Activated T-cell treated with anti-CD3 and anti-CD28 coated beads, Interleukin-2, amount 50 U/mL, for 24 hours (primary cell): ENCODE data around the gene CTR9.

Source experiments
- DNase-seq: peaks from one replicate; pipeline ENCODE4 v3.0.0-alpha.2; 2020
- H3K27ac Mint-ChIP-seq: 2 replicates; pipeline ENCODE4 v1.8.0; 2020; ENCODE audit warnings: mild to moderate bottlenecking, mixed read lengths
- H3K27me3 Mint-ChIP-seq: 2 replicates; pipeline ENCODE4 v1.8.0; 2020; ENCODE audit warnings: mixed read lengths
- H3K36me3 Mint-ChIP-seq: 2 replicates; pipeline ENCODE4 v1.8.0; 2020; ENCODE audit warnings: low read depth, mixed read lengths
- H3K4me1 Mint-ChIP-seq: 2 replicates; pipeline ENCODE4 v1.8.0; 2020; ENCODE audit warnings: low read depth, mixed read lengths
- H3K4me3 Mint-ChIP-seq: 2 replicates; pipeline ENCODE4 v1.8.0; 2020; ENCODE audit warnings: mild to moderate bottlenecking, moderate library complexity, mixed read lengths
- H3K9me3 Mint-ChIP-seq: 2 replicates; pipeline ENCODE4 v1.8.0; 2020; ENCODE audit warnings: mixed read lengths

The CTR9 gene

DNA sequence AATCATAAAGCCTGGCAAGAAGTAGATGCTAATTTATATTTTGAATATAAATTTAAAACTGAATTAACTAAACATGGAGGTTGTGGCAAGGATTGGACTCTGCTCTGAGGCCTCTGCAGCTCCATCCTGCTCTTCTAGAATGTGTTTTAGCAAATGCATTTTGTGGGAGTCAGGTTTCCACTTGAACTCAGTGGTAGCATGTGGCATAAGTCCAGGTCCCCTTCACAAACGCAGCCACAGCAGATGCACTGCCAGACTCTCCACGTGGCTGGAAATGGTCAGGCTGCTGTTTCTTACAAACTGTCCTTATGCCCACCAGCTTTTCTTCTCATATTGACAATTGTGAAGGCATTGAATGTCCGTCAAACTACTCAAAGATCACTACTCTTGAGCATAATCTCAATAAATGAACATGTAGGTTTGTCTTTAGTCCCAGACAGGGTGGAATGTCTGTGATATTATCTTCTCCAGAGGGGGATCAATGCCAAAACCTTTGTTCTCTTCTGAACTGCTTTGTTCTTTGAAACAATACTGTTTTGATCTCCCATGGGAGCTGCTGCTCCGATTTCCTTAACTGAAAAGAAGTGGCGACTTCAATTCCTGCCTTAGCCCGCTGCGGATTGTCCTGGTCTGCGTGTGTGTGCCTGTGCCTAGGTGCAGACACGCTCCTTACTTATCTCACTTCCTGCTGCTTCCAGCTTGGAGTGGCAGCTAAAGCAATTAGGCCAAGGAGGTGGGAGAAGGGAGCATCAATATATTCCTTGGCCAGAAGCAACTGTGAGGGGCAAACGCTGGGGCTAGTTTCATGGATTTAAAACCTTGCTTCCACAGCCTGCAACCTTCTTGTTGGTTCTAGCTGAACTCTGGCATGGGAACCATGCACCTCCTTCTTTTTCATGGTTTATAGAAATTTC lies 33.4 kb downstream of the CTR9 start:
- no peak overlapping the region for H3K4me3 Mint-ChIP-seq
- H3K27me3 Mint-ChIP-seq: no peaks in the 10 kb centered on the region
- DNase-seq: no peak
- peaks cover 12% of the 10 kb centered on the region for H3K36me3 Mint-ChIP-seq
- no peak overlapping the region for H3K27ac Mint-ChIP-seq
- no peaks in the 10 kb centered on the region for H3K9me3 Mint-ChIP-seq
- no peaks in the 10 kb centered on the region for H3K4me1 Mint-ChIP-seq

DNA sequence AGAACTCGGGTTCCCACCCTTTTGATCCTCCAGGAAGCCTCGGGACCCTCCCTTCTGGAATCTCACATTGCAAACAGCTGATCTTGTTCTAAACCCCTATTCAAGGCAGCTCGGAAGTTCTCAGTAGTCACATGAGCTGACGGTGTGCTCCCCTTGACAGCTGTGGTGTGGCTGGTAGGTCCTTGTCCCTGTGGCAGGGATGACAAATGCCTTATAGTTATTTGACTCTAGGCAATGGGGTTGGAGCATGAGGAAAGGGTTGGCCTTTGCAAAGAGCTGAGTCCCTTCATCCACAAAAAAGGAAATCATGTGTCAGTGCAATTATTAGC lies 34.1 kb downstream of the CTR9 start:
- no peaks in the 10 kb centered on the region for H3K9me3 Mint-ChIP-seq
- peaks cover 5% of the 10 kb centered on the region for H3K36me3 Mint-ChIP-seq
- no peak overlapping the region for H3K27ac Mint-ChIP-seq
- H3K4me1 Mint-ChIP-seq: no peaks in the 10 kb centered on the region
- H3K27me3 Mint-ChIP-seq: no peaks in the 10 kb centered on the region
- no peak overlapping the region for H3K4me3 Mint-ChIP-seq
- no peak for DNase-seq

DNA sequence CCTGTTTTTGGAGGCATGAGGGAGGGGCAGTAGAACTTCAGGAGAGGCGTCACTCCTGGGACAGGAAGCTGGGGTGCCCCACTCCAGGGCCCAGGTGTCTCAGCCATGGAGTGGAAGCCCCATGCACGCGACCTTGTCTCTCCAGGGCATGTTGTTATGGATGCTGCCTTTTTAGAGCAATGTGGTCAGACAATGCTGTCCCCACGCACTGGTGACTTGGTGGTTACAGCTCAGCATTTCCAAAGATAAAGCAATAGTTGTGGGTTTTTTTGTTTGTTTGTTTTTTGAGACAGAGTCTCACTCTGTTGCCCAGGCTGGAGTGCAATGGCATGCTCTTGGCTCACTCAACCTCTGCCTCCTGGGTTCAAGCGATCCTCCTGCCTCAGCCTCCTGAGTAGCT lies 35.4 kb downstream of the CTR9 start:
- Mint-ChIP-seq H3K4me1 (no peaks in the 10 kb centered on the region), H3K4me3 (no peak overlapping the region), H3K27ac (no peak overlapping the region), H3K27me3 (no peaks in the 10 kb centered on the region), H3K9me3 (no peaks in the 10 kb centered on the region), H3K36me3 (no peaks in the 10 kb centered on the region)
- no peak for DNase-seq

DNA sequence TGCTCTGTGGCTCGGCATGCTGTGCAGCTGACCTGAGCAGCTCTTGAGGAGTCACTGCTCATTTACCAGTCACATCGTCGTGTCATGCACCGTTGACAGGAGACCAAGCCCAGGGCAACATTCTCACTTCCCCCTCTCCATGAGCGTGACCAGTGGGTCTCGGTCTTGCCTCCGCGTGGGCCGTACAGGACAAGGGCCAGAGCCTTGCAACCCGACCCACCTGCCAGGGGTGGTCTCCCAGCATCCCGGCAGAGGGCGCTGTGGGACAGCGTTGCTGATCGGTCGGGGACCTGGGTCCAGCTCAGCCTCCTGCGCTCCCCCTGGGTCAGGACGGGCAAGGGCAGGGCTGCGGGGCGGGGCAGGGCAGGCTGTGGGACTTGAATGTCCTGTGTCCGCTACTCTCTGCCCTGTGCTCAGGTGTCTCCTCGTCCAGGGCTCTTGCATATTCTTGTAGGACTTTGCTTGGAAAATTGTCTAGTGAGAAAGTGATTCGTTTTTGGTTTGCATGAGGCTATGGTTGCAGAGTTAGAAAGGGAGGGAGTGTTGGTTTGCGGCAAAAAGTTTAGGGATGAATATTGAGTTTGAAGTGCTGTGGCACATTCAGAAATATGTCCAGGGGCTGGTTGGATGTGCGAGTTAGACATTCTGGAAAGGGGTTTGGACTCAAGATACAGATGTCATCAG lies 41.5 kb downstream of the CTR9 start:
- peaks cover 10% of the 10 kb centered on the region for H3K27me3 Mint-ChIP-seq
- DNase-seq: peak; percentile 90
- no peaks in the 10 kb centered on the region for H3K9me3 Mint-ChIP-seq
- H3K36me3 Mint-ChIP-seq: peaks cover 22% of the 10 kb centered on the region
- H3K4me1 Mint-ChIP-seq: peaks cover 24% of the 10 kb centered on the region
- H3K27ac Mint-ChIP-seq: peak overlapping the region; percentile 45
- peak overlapping the region; percentile 2 for H3K4me3 Mint-ChIP-seq

DNA sequence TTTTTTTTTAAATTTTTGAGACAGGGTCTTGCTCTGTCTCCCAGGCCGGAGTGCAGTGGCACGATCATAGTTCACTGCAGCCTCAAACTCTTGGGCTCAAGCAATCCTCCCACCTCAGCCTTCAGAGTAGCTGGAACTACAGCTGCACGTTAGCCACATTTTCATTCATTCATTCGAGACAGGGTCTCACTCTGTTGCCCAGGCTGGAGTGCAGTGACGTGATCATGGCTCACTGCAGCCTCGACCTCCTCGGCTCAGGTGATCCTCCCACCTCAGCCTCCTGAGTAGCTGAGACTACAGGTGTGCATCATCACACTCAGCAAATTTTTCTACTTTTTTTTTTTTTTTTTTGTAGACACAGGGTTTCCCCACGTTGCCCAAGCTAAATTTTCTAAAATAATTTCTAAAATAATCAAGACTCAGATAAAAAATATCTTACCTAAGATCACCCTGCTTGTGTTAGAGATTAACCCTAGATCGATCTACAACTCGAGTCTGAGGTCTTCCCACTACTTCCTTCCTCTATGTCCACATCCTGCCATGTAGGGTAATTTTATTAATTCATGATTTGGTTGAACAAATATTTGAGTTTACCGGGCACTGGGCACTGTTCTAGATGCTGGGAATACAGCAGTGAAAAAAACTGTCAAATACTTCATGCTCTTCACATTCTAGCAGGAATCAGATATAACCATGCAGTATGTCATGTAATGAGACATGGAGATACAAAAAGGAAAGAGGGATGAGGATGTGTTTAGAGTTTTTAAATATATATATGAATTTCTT lies 42.6 kb downstream of the CTR9 start:
- Mint-ChIP-seq H3K4me1 (peaks cover 29% of the 10 kb centered on the region), H3K27ac (no peak overlapping the region), H3K4me3 (no peak overlapping the region)

DNA sequence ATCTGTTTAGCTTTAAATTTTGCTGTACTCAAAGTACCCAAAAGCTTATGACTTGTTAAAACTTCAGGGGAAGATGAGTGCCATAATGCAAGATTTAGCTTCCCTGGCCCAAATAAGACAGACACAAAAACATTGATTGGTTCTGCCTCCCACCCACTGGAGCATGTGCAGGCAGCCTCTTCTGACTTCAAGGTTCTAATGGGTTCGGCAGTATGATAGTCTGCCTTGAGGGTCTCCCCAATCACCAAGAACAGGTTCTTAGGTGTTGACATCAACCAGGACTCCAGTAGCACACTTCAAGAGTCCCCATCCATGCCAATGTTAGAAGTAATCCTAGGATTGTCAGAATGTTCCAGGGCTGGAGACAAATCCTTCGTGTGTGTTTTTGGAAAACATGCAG lies 45.1 kb downstream of the CTR9 start:
- H3K4me1 Mint-ChIP-seq: peaks cover 55% of the 10 kb centered on the region
- H3K27me3 Mint-ChIP-seq: peaks cover 10% of the 10 kb centered on the region
- no peaks in the 10 kb centered on the region for H3K9me3 Mint-ChIP-seq
- H3K27ac Mint-ChIP-seq: peak overlapping the region; percentile 60
- no peak for DNase-seq
- no peak overlapping the region for H3K4me3 Mint-ChIP-seq
- H3K36me3 Mint-ChIP-seq: peaks cover 59% of the 10 kb centered on the region

More for the DNA sequence above, 42.6 kb downstream of the CTR9 start:
- H3K27me3 Mint-ChIP-seq: peaks cover 10% of the 10 kb centered on the region
- no peak for DNase-seq
- no peaks in the 10 kb centered on the region for H3K9me3 Mint-ChIP-seq
- peaks cover 33% of the 10 kb centered on the region for H3K36me3 Mint-ChIP-seq

DNA sequence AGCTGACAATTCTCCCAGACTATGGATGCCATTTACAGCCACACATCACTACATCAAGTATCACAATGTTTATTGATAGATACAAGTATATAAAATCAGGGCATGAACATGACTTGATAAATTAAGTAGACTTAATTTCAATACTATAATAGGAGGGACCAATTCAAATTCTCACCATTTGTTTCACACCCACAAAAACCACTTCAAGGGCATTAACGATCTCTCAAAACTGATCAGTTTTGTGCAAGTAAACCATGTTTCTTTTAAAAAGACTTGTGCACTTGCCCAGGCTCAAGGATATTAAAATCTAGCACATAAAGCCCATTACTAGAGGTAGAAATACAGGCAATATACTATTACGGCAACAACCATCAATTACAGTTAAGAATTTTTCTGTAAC lies 46.0 kb downstream of the CTR9 start:
- Mint-ChIP-seq H3K27ac (no peak overlapping the region), H3K9me3 (no peaks in the 10 kb centered on the region), H3K27me3 (peaks cover 6% of the 10 kb centered on the region), H3K4me1 (peaks cover 63% of the 10 kb centered on the region), H3K4me3 (no peak overlapping the region), H3K36me3 (peaks cover 67% of the 10 kb centered on the region)
- no peak for DNase-seq

DNA sequence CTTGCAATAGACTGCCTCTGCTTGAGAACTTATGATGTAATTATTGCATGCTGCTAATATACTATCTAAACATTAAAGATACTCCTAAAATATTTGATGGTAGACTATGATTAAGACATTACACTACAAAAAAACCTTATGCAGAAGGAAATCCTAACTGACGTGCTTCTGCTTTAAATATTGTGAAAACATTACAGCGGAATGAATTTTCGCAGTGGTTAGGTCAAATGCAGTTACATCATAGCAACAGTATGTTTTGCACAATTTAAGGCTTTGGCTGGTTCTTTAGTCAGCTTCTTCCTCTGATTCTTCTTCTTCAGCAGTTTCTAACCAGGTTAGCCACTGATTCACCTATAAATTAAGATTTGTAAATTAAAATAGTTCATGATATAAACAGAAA lies 46.5 kb downstream of the CTR9 start:
- Mint-ChIP-seq H3K4me3 (no peak overlapping the region), H3K4me1 (peaks cover 65% of the 10 kb centered on the region), H3K9me3 (no peaks in the 10 kb centered on the region), H3K27ac (no peak overlapping the region), H3K36me3 (peaks cover 72% of the 10 kb centered on the region), H3K27me3 (peaks cover 5% of the 10 kb centered on the region)
- DNase-seq: no peak

DNA sequence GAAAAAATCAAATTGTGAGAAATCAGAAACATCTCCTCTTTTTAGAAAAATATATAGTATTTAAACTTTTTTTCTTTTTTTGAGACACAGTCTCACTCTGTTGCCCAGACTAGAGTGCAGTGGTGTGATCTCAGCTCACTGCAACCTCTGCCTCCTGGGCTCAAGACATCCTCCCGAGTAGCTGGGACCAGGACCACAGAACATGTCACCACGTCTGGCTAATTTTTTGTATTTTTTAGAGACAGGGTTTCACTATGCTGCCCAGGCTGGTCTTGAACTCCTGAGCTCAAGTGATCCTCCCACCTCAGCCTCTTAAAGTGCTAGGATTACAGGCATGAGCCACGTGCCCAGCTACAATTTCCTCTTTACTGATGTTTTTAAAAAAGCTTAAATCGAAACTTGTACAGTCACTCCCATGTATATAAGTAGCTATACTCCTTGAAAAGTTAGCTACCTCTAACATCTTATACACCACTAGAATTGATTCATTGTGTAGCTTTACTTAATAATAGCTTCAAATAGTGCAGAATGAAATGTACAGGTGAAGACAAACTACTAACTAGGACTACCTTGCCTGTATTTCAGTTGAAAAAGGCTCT lies 47.4 kb downstream of the CTR9 start:
- Mint-ChIP-seq H3K27ac (peak overlapping the region; percentile 86), H3K9me3 (no peaks in the 10 kb centered on the region), H3K36me3 (peaks cover 81% of the 10 kb centered on the region), H3K4me1 (peaks cover 67% of the 10 kb centered on the region), H3K27me3 (no peaks in the 10 kb centered on the region), H3K4me3 (no peak overlapping the region)
- no peak for DNase-seq

DNA sequence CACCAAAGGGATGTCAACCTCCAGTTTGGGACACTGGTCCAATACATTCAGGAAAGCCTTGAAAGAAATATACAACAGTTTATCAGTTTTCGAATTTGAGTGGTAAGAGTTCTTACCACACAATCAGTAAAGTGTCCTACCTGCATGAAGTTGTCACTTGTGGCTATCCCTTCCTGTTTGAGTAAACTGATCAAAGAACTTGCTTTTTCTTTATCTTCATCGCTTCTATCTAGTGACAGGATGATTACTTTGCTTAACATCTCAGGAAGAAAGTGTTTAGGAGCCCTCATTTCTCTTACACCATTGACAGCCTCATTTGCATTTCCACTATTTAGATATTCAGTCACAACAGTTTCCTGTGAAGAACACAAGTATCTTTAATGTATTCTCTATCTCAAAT lies 49.2 kb downstream of the CTR9 start:
- H3K27ac Mint-ChIP-seq: peak overlapping the region; percentile 86
- no peaks in the 10 kb centered on the region for H3K9me3 Mint-ChIP-seq
- peaks cover 100% of the 10 kb centered on the region for H3K36me3 Mint-ChIP-seq
- H3K4me3 Mint-ChIP-seq: no peak overlapping the region
- peaks cover 78% of the 10 kb centered on the region for H3K4me1 Mint-ChIP-seq
- no peaks in the 10 kb centered on the region for H3K27me3 Mint-ChIP-seq
- no peak for DNase-seq

DNA sequence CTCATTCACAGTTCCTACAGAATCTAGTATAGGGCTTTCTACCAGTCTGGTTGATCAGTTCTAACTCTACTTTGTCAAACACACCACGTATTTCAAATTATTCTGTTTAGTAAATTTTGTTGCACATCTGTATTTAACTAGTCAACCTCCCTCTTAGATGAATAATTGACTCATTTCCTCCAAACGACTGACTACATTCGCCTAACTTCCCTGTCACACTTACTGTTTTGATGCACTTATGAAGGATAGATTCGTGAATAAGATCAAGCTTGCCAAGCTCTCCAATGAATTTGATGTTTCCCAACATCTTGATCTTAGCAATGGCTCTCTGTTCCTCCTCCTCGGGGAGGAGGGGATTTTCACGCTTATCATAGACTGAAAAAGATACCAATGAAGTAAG lies 52.6 kb downstream of the CTR9 start:
- Mint-ChIP-seq H3K27ac (peak overlapping the region; percentile 98), H3K27me3 (no peaks in the 10 kb centered on the region), H3K4me3 (peak overlapping the region; percentile 9), H3K9me3 (no peaks in the 10 kb centered on the region), H3K36me3 (peaks cover 99% of the 10 kb centered on the region), H3K4me1 (peaks cover 83% of the 10 kb centered on the region)
- DNase-seq: no peak

DNA sequence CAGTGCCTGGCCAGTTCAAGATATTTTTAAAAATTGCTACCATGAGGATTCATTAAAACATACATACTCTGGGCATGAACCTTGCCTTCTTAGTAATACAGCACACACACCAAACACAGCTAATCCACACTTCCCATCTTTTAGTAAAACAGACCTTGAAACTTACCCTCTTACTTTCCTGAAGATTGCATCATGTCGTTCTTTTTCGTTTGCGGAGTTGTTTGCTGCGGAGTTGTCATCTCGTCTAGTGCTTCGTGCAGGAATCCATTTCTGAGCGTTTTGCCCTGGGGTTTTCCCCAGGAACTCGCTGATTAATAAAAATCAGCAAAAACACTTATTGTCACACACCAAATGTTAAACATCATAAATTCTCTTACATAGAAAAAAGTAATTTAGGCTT lies 54.7 kb downstream of the CTR9 start:
- Mint-ChIP-seq H3K27me3 (no peaks in the 10 kb centered on the region), H3K9me3 (no peaks in the 10 kb centered on the region), H3K4me3 (peak overlapping the region; percentile 94), H3K4me1 (peaks cover 75% of the 10 kb centered on the region), H3K27ac (peak overlapping the region; percentile 98), H3K36me3 (peaks cover 85% of the 10 kb centered on the region)
- DNase-seq: no peak

DNA sequence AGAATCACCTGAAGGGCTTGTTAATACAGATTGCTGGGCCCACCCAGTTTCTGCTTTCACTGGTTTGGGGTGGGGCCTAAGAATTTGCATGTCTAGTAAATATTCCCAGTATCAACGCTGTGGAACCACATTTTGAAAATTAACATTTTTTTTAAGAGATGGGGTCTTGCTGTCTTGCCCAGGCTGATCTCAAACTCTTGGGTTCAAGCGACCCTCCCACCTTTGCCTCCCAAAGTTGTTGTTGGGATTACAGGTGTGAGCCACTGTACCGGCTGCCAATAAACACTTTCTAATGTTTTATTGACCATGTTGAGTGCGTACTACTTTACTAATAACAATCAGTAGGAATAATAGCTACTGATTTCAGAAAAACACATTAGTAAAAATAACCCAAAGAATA lies 55.2 kb downstream of the CTR9 start:
- peaks cover 71% of the 10 kb centered on the region for H3K4me1 Mint-ChIP-seq
- peaks cover 80% of the 10 kb centered on the region for H3K36me3 Mint-ChIP-seq
- DNase-seq: no peak
- no peaks in the 10 kb centered on the region for H3K9me3 Mint-ChIP-seq
- H3K4me3 Mint-ChIP-seq: peak overlapping the region; percentile 94
- no peaks in the 10 kb centered on the region for H3K27me3 Mint-ChIP-seq
- H3K27ac Mint-ChIP-seq: peak overlapping the region; percentile 98

DNA sequence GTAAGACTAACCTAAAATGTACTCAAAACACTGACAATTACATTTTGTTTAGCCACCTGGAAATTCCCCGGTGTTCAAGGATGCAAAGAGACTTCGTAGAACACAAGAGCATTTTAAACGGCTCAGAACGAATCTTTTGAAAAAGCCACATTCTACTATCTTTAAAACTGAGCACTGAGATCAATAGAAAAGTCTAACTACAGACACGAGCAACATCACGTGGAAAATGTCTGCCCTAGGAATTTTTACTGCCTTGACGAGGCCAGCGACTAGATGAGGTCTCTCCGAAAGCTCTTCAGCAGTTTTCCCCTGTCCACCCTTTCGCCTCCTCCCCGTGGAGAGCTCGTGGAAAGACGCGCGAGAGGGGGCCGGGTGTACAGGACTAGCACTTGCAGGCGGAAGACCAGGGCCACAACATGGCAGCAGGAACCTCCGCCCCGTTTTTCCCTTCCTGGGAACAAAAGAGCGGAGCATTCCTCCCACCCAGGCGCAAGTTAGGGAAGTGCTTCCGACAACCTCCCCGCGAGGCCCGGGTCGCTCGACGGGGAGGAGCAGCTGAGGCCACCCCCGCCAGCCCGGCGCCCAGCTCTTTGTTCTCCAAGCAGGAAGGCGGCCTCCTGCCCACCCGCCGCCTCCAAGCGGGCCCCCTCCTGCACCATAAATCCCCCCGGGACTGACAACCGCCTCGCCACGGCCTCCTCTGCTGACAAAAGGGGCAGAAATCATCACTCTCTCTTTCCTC lies 56.6 kb downstream of the CTR9 start:
- Mint-ChIP-seq H3K27me3 (no peaks in the 10 kb centered on the region), H3K4me1 (peaks cover 57% of the 10 kb centered on the region), H3K4me3 (peak overlapping the region; percentile 94), H3K27ac (peak overlapping the region; percentile 98), H3K9me3 (no peaks in the 10 kb centered on the region), H3K36me3 (peaks cover 66% of the 10 kb centered on the region)
- DNase-seq: peak; percentile 75
